Esophagus mucosa (tissue), 1 donor: ENCODE measurements around the gene CRNN. TPM values are rescaled to one million over a fixed set of nuclear protein-coding genes. Genes with fewer than 3 reads are reported as not detected.

Experiments used
- ATAC-seq: fragments of 200-7000 bp; cut with Tn5 transposase; one replicate; pipeline ENCODE4 v1.9.1; 2020
- total RNA-seq: library from RNA; stranded (reverse); gene quantifications from one replicate; pipeline ENCODE4 v1.2.4, GENCODE V29; 2023
- donor health status: DM: yes; HTN: yes; CAD: no.

Gene CRNN
- total RNA-seq, 1 donor from 2014 or later = 1,110 TPM

DNA sequence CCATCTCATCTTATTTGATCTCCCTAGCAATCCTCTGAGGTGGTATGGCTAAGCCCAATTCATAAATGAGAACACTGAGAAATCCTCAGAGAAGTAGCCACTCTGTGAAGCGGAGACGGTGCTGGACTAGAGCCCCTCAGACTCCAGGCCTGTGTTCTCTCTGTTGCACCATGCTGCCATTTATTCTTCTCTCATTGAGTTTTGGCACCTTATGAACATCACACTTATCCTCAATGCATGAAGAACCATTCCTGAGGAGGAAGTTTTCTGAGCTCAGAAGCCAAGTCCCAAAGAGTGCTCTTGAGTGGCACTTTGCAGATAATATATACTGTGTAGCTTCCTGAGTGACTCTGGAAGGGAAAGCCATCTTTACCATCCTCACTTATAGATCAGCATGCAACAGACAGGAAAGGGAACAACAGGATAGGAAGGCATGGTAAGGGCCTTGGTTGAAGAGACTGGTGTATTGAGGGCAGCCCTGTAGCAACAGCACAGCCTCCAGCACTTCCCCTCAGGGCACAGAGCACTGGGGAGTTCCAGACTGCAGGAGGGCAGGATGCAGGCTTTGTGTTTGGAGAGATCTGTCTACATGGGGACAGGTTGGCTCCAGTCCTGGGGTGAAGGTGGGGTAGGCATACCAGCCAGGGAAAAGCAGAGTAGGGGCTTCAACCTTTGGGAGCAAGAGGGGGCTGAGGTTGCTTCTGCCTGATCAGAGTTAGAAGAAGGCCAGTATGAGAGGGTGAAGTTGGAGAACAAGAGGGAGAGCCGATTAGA lies 1.6 kb upstream of the CRNN start:
- ATAC-seq = no peak

DNA sequence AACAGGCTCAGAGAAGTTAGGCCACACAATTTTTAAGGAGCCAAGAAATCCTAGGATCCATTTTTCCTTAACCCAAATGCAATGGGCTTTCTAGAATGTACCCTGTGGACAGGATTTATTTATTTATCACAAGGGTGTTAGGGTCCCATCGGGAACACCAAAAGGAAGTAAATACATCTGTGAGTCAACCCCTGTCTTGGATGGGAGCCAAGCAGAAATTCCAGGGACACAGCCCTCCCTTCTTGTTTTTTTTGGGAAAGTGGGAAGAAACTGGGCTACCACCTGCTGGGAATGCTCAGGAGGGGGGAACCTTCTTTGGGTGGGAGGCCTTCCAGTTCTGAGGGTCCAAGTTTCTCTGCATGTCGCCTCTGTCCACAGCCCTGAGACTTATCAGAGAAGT lies 1.3 kb downstream of the CRNN start:
- ATAC-seq = no peak

DNA sequence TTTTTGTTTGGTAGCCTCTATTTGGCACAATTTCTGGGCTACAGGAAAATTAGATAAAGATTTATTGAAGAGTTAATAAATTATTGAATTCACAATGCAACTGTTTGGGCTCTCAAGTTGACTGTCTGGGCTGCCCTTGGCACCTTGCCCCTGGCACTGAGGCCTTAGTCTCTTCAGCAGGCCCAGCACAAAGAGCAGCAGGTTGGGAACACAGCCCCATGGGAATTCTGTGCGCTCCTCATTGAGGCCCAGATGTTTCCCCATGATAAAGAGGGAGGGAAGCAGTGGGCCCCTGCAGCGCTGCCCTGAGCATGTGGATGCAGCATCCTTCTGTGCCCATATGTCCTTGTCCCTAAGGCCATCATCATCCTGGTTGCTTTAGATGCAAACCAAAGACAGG lies 2.9 kb downstream of the CRNN start:
- no peak for ATAC-seq

DNA sequence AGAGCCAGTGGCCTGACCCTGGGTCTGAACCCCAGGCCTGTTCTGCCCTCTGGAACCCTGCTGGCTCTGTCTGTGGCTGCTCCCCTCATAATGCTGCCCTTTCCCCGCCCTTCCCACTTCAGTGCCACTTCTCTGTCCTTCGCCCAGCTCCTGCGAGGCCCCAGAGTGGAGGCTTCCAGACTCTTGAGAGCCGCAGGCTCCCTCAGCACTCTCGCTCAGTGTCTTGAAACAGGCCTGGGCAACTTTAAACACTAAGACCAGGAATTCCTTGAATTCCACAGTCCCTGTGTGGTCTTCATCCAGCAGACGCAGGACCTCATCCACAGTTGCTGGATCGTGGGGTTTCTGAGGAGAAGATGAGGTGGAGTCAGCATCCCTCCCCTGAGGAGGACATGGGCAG lies 3.5 kb downstream of the CRNN start:
- ATAC-seq = no peak

DNA sequence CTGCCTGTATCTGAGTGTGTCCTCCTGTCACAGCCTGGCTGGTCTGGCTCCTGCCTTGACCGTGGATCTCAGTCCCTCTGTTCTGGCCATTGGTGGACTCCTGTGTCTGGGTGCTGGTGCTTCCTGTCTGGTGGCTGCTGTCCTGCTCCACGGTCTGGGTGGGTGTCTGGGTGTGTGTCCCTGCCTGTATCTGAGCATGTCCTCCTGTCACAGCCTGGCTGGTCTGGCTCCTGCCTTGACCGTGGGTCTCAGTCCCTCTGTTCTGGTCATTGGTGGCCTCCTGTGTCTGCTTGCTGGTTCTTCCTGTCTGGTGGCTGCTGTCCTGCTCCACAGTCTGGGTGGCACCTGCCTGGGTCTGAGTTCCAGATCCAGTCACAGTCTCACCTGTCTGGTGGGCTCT lies 4.0 kb downstream of the CRNN start:
- peak; percentile 2 for ATAC-seq

DNA sequence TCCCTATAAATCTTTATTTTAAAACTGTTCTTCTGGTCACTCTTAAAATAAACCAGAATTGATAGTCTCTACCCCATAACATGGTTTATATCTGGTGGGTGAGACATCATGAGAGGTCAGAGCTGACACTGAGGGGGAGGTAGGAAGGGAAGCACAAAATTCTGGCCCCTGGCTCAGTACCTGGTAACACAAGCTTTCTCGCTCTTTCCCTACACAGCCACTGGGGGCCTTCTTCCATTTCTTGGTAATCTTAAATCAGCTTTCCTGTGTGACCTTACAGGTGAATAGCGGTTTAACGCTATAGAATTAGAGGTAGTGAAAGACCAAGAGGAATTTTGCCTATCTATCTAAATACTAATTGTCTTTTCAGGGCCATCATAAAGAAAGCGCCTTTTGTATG lies 5.4 kb downstream of the CRNN start:
- ATAC-seq = peak; percentile 42

DNA sequence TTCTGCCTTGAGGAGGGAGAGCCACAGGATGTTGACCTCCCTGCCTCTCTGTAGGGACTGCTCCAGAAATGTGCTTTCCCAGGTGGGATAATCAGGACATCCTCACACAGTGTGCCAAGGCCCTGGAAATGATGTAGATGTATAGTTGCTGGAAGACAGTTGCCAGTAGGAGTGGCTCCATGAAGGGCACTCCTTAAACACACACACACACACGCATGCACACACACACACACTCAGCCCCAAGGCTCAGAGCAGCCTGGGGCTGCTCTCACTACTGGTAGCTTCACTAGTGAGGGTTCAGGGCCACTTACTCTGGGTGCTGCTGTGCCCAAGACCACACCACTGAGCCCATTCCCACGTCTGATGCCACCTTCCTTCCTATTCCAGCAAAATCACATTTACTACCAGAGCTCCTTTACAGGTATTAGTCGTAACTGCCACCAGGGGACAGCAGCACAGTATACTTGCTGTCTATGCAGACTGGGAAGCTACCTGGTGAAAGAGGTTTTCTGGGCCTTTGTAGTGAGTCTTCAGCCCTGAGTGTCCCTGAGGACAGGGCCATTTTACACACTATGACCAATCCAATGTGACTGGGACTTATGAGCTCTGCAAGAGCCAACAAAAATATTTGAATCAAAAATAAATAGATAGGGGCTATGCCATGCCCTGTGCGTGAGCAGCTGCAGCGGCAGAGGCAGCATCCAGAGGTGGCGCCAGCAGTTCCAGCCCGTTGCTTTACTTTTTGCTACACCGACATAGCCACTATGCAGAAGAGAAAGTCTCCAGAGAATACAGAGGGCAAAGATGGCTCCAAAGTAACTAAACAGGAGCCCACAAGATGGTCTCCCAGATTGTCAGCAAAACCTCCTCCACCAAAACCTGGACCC lies 15.0 kb downstream of the CRNN start:
- ATAC-seq = peak; percentile 93

DNA sequence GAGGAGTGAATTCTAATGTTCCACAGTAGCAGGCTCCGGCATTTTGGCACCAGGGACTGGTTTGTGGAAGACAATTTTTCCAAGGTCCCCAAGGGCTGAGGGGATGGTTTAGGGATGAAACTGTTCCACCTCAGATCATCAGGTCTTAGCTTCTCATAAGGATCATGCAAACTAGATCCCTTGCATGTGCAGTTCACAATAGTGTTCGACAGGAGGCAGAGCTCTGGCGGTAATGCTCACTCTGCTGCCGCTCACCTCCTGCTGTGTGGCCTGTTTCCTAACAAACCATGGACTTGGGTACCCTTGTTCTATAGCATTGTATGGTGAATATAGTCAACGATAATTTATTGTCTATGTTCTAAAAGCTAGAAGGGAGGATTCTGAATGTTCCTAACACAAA lies 16.6 kb downstream of the CRNN start:
- no peak for ATAC-seq

DNA sequence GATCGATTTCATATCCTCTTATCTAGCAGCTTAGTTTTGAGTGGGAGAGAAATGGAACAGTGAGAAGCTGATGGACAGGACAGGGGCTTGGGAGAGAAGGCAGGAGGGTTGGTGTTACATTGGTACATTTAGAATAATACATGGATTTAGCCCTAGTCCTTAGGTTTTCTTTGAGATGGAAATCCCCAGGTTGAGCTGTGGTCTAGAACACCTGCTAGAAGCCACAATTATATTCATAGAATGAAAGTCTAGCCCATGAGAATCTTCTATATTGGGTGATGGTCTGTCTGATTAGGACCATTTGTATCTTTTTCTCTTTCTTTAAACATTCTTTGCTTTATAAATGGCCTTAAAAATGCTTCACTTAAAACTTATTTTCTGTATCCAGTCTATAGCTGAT lies 19.9 kb downstream of the CRNN start:
- no peak for ATAC-seq

DNA sequence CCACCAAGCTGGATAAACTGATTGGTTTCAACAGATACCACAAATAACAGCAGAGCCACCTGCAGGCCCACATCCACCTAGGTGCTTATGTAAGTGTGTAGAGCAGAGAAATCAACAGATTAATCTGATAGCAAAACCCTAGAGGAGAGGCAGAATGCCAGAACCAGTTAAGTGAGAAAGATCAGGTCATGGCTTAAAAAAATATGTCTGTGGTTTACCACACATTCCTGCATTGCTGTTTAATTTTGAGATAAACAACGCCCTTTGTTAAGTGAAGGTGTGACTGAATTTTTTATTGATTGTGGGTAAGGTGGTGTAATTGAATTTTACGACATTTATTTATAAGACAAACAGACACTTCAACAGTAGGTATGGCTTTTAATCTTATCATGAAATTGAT lies 21.2 kb downstream of the CRNN start:
- ATAC-seq = peak; percentile 70

DNA sequence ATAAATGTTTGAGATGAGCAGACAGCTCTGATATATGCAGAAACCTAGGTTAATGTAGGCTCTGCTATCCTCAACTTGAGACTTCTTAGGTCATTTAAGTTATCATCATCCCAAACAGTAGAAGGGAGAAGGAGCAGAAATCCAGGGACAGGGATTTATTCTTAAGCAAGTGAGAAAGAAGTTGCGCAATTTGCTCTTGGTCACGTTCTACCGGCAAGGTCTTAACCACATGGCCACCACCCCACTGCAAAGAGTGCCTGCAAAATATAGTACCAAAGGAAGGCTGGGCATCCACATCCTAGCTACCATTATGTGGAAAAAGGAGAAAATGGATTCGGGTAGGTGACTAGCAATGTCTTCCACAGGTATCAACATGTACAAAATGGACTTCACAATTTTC lies 25.2 kb downstream of the CRNN start:
- ATAC-seq = no peak

DNA sequence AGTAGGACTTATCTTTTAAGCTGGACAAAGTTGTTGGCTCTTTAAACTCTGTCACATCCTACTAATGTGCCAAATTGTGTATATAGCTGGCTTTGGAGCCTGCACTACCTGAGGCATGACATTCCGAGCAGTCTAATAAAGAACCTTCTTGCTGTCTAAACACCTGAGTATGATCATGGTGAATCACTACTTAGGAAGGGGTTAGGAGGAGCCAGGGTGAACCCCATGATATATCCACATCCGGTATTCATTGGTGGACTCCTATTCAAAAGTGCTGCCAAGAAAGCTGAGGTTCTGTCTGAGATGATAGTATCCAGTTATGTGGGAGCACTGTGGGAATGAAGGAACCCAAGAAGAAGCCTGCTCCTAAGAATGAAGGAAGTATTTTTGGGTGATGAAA lies 27.1 kb downstream of the CRNN start:
- ATAC-seq = peak; percentile 73

DNA sequence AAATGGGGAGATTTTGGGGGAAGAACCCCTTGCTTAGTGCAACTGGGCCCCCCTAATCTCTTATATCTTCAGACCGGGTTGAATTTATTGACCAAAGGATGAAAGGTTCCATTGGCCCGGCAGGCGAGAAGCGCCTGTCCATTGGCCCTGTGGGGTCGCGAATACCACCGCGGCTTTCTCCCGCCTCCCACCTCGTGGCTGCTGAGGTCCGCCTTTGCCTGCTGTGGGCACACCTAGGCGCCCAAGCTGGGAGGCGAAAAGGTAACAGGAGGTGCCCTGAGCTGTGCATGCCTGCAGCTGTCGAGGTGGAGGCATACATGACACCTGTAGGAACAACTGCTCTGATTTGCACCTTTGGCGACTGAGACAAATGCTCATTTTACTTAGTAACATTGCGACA lies 33.1 kb downstream of the CRNN start:
- ATAC-seq = no peak

DNA sequence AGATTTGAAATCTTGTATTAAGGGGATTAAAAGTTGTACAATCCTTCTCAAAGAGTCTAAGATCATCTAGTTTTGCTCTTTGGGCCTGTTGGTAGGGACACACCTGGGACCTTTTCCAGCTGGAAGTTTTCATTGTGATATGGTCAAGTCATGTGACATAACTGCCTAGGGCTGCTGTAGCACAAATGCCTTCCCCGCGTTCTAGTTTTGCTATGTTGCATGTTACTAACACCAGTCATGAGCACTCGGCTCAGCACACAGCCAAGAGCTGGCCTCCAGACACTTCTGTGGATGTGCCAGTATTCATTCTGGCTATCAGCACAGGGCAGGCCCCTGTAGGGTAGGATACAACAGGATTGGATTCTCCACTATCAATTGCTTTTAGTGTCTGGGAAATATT lies 39.6 kb downstream of the CRNN start:
- peak; percentile 26 for ATAC-seq

DNA sequence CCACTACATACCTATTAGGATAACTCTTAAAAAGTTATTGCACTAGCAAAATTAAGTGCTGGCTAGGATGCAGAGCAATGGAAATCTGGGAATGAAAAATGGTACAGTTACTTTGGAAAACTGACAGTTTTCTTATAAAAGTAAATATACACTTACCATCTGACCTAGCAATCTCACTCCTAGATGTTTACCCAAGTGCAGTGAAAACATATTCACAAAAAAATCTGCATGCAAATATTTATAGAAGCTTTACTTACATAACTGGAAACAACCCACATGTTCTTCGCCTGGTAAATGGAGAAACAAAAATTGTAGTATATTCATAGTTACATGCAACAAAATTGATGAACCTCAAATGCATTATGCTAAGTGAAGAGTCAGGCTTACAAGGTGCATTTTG lies 41.4 kb downstream of the CRNN start:
- ATAC-seq = no peak

DNA sequence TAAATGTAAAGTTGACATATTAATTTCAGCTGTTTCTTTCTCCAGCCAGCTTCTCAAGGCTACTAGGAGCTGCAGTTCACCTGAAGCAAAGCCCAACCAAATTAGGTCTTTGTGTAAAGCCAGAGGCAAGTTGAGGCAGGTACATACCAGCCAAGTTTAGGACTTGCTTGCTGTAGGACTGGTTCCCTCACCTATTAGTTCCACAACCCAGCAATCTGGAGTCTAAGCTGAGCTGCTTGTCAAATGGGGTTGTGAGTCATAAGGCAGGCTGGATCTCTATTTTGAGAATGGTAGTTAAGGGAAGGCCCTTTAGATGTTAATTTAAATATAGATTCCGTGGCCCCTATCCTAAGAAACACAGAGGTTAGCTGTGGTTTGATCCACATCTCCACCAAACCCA lies 46.6 kb downstream of the CRNN start:
- peak; percentile 99 for ATAC-seq

DNA sequence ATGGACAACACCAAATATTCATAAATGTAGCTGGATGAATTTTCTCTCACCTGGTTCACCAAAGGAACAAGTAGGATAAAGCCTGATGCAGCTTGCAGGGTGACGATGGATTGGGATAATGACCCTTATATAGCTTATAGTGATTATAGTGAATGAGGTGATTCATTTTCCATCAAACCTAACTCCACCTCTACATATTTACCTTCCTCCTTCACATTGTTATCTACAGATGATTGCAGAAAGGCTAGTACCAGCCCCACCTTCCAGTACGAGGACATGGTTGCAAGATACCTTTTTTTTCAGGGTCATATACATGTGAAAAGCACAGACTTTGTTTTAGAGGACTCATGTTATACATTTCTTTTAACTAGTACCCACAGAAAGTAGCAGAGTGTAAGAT lies 54.2 kb downstream of the CRNN start, which contains the start of gene FLG2:
TSS of gene FLG2 (minus strand) at position 101 of the 400 bp plus-strand sequence. CDS start 1,122 bp downstream, outside the sequence.
- peak; percentile 37 for ATAC-seq

Other genes with a start within 250 kb of the CRNN start
- gene HRNR, start 190.1 kb downstream of the CRNN start, total RNA-seq = not detected
- gene FLG, start 89.0 kb downstream of the CRNN start, total RNA-seq = 0.40 TPM
- not detected for gene FLG2, start 54.3 kb downstream of the CRNN start, total RNA-seq
- gene LCE5A, start 96.5 kb upstream of the CRNN start, total RNA-seq = not detected
- gene CRCT1, start 100.2 kb upstream of the CRNN start, total RNA-seq = 248 TPM
- 4.3 TPM for gene LCE3E, start 152.5 kb upstream of the CRNN start, total RNA-seq
- gene LCE3D, start 166.3 kb upstream of the CRNN start, total RNA-seq = 7.7 TPM
- gene LCE3C, start 186.0 kb upstream of the CRNN start, total RNA-seq = not detected
- not detected for gene LCE3B, start 199.5 kb upstream of the CRNN start, total RNA-seq
- gene LCE3A, start 208.8 kb upstream of the CRNN start, total RNA-seq = not detected
- gene LCE2D, start 249.1 kb upstream of the CRNN start, total RNA-seq = not detected